Measurements from ENCODE around the gene ADAMTS19.

The ADAMTS19 gene

DNA sequence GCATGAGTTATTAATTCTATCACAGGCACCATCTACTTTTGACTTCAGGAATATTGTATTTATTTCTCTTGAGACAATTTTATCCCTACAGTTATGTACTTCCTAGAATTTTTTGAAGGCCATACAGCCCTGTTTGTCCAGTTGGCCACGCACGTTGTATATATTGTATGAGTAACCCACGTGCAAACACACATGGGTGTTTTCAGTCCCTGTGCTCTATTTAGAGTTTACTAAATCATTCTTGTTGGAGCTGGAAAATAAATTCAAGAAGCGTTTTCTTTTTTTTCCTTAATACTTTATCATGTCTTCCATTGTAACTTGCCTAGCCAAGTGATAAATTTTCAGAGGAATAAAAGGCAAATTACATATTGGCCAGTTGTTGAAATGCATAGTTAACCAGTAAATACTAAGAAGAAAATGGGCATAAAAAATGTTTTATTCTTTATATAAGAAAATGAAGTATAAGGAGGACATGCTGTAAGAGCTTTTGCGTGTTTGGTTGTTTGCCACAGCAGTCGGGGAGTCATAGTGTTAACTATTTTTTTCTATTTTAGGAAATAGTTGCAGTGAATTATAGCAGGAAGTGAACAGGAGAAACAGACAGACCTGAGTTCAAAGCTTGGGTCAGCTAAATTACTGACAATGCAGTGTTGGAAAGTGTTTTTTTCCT, 201.4 kb downstream of the ADAMTS19 start:
- H3K4me3 ChIP-seq (ENCODE audit: control insufficient read depth in 1 of 7, extremely low read depth in 1 of 7, insufficient read depth in 4 of 7, low read depth in 2 of 7, low read length in 6 of 7), result no peak overlapping the region
- no peak overlapping the region for H3K27ac ChIP-seq (ENCODE audit: insufficient read depth in 1 of 2, low read depth in 1 of 2, low read length in 2 of 2, poor library complexity in 1 of 2, severe bottlenecking in 2 of 2)
- no peaks in the 10 kb centered on the region for H3K9me3 ChIP-seq (ENCODE audit: control extremely low read depth in 1 of 5, control insufficient read depth in 4 of 5, insufficient read depth in 2 of 5, low read depth in 1 of 5, low read length in 4 of 5)
- H3K4me1 ChIP-seq (ENCODE audit: control extremely low read depth in 1 of 4, control insufficient read depth in 4 of 4, insufficient read depth in 4 of 4, low read length in 3 of 4), result no peaks in the 10 kb centered on the region
- no peaks in the 10 kb centered on the region for H3K36me3 ChIP-seq (ENCODE audit: control insufficient read depth in 4 of 4, insufficient read depth in 4 of 4, low read length in 3 of 4)
- CTCF ChIA-PET, result interaction anchor here (0.7 kb wide), 1 partner anchor 36 kb away, joined by 3 read pairs; no protein-coding TSS in a partner anchor
- no peaks in the 10 kb centered on the region for H3K27me3 ChIP-seq (replicated peaks in 2 of 5; ENCODE audit: control insufficient read depth in 4 of 5, insufficient read depth in 5 of 5, low read length in 4 of 5)
- WGBS (ENCODE audit: insufficient coverage), result 100% methylated on average over 4 of the region's 6 CpGs
- DNase-seq, result no peak
- POLR2A ChIA-PET, result no interaction called here

DNA sequence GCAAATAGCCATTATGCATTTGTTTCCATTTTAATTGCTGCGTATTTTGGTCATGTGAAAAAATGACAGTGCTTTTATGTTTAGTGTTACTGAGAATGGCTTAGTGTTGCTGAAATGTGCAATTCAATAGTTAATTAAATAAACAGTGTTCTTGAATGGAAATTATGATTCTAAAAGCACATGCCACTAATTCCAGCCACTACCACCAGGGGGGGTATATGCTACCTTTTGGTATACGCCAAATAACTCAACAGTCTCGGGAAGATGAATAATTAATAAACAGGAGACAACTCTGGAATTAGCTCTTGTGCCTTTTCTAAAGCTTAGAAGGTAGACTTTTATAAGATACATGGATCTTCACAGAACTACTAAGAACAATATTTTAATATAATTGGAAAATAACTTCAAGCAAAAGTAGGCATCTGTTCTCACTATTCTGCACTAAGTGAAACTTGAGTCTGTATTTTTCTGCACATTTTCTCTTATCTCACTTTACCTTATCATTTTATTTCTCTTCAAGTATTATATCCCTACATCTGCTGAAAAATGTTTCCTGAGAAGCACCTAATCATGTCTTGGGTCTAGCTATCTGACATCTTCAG, 204.3 kb downstream of the ADAMTS19 start:
- ChIA-PET CTCF (interaction anchor here (0.8 to 1.3 kb wide), 6 partner anchors 9 to 188 kb away, joined by 3 read pairs; no protein-coding TSS in a partner anchor), POLR2A (no interaction called here)
- no peaks in the 10 kb centered on the region for H3K27me3 ChIP-seq (replicated peaks in 2 of 5; ENCODE audit: control insufficient read depth in 4 of 5, insufficient read depth in 5 of 5, low read length in 4 of 5)
- no peak overlapping the region for H3K27ac ChIP-seq (ENCODE audit: insufficient read depth in 1 of 2, low read depth in 1 of 2, low read length in 2 of 2, poor library complexity in 1 of 2, severe bottlenecking in 2 of 2)
- H3K9me3 ChIP-seq (ENCODE audit: control extremely low read depth in 1 of 5, control insufficient read depth in 4 of 5, insufficient read depth in 2 of 5, low read depth in 1 of 5, low read length in 4 of 5), result peaks cover 0 to 4% (median 0%) of the 10 kb centered on the region in 5 experiments
- H3K4me3 ChIP-seq (ENCODE audit: control insufficient read depth in 1 of 7, extremely low read depth in 1 of 7, insufficient read depth in 4 of 7, low read depth in 2 of 7, low read length in 6 of 7), result no peak overlapping the region
- peak; percentile 28 to 58 (median 44) for DNase-seq
- no CpG with 5 or more reads among the region's 3 CpGs for WGBS (ENCODE audit: insufficient coverage)
- no peaks in the 10 kb centered on the region for H3K4me1 ChIP-seq (ENCODE audit: control extremely low read depth in 1 of 4, control insufficient read depth in 4 of 4, insufficient read depth in 4 of 4, low read length in 3 of 4)
- H3K36me3 ChIP-seq (ENCODE audit: control insufficient read depth in 4 of 4, insufficient read depth in 4 of 4, low read length in 3 of 4), result no peaks in the 10 kb centered on the region

GRCh38 chr5:129670957-129671500, 210.9 kb downstream of the ADAMTS19 start:
- H3K36me3 ChIP-seq (ENCODE audit: control insufficient read depth in 4 of 4, insufficient read depth in 4 of 4, low read length in 3 of 4), result no peaks in the 10 kb centered on the region
- CTCF ChIA-PET, result no interaction called here
- WGBS (ENCODE audit: insufficient coverage), result 100% methylated on average over 2 of the region's 2 CpGs
- no peaks in the 10 kb centered on the region for H3K4me1 ChIP-seq (ENCODE audit: control extremely low read depth in 1 of 4, control insufficient read depth in 4 of 4, insufficient read depth in 4 of 4, low read length in 3 of 4)
- no peak overlapping the region for H3K27ac ChIP-seq (ENCODE audit: insufficient read depth in 1 of 2, low read depth in 1 of 2, low read length in 2 of 2, poor library complexity in 1 of 2, severe bottlenecking in 2 of 2)
- POLR2A ChIA-PET, result no interaction called here
- H3K4me3 ChIP-seq (ENCODE audit: control insufficient read depth in 1 of 7, extremely low read depth in 1 of 7, insufficient read depth in 4 of 7, low read depth in 2 of 7, low read length in 6 of 7), result no peak overlapping the region
- DNase-seq, result no peak
- H3K9me3 ChIP-seq (ENCODE audit: control extremely low read depth in 1 of 5, control insufficient read depth in 4 of 5, insufficient read depth in 2 of 5, low read depth in 1 of 5, low read length in 4 of 5), result peaks cover 0 to 4% (median 0%) of the 10 kb centered on the region in 5 experiments
- no peaks in the 10 kb centered on the region for H3K27me3 ChIP-seq (replicated peaks in 2 of 5; ENCODE audit: control insufficient read depth in 4 of 5, insufficient read depth in 5 of 5, low read length in 4 of 5)

DNA sequence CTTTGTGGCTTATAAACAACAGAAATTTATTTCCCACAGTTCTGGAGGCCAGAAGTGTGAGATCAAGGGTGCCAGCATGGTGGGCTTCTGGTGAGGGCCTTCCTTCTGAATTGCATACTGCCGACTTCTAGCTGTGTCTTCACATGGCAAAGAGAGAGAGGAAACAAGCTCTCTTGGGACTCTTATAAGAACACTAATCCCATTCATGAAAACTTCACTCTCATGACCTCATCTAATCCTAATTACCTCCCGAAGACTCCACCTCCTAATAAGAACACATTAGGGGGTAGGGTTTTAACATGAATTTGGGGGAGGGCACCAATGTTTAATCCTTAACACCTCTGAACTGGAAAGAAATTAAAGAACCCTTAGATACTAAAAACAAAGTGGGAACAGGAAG, 211.9 kb downstream of the ADAMTS19 start:
- Histone ChIP-seq H3K27me3 (replicated peaks in 2 of 5; ENCODE audit: control insufficient read depth in 4 of 5, insufficient read depth in 5 of 5, low read length in 4 of 5) (no peaks in the 10 kb centered on the region), H3K9me3 (ENCODE audit: control extremely low read depth in 1 of 5, control insufficient read depth in 4 of 5, insufficient read depth in 2 of 5, low read depth in 1 of 5, low read length in 4 of 5) (peaks cover 0 to 4% (median 0%) of the 10 kb centered on the region in 5 experiments), H3K4me1 (ENCODE audit: control extremely low read depth in 1 of 4, control insufficient read depth in 4 of 4, insufficient read depth in 4 of 4, low read length in 3 of 4) (no peaks in the 10 kb centered on the region), H3K27ac (ENCODE audit: insufficient read depth in 1 of 2, low read depth in 1 of 2, low read length in 2 of 2, poor library complexity in 1 of 2, severe bottlenecking in 2 of 2) (no peak overlapping the region), H3K36me3 (ENCODE audit: control insufficient read depth in 4 of 4, insufficient read depth in 4 of 4, low read length in 3 of 4) (no peaks in the 10 kb centered on the region), H3K4me3 (ENCODE audit: control insufficient read depth in 1 of 7, extremely low read depth in 1 of 7, insufficient read depth in 4 of 7, low read depth in 2 of 7, low read length in 6 of 7) (no peak overlapping the region)
- no peak for DNase-seq
- POLR2A ChIA-PET, result no interaction called here
- no CpG with 5 or more reads among the region's 2 CpGs for WGBS (ENCODE audit: insufficient coverage)
- CTCF ChIA-PET, result no interaction called here

DNA sequence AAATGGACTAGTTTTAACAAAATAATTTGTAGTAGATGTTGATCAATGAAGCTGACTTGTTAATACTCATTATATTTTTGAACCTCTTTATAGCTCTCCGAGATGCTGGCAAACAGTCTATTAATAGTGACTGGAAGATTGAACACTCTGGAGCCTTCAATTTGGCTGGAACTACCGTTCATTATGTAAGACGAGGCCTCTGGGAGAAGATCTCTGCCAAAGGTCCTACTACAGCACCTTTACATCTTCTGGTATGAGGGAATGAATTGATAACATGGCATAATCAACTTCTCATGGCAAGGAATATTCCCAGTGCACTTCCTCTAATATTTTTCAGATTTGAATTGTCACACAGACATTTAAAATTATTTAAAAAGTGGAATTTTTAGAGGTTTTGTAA, 219.6 kb downstream of the ADAMTS19 start:
- 80% methylated on average over 2 of the region's 3 CpGs for WGBS (ENCODE audit: insufficient coverage)
- Histone ChIP-seq H3K27ac (ENCODE audit: insufficient read depth in 1 of 2, low read depth in 1 of 2, low read length in 2 of 2, poor library complexity in 1 of 2, severe bottlenecking in 2 of 2) (no peak overlapping the region), H3K27me3 (replicated peaks in 2 of 5; ENCODE audit: control insufficient read depth in 4 of 5, insufficient read depth in 5 of 5, low read length in 4 of 5) (no peaks in the 10 kb centered on the region), H3K36me3 (ENCODE audit: control insufficient read depth in 4 of 4, insufficient read depth in 4 of 4, low read length in 3 of 4) (no peaks in the 10 kb centered on the region), H3K4me1 (ENCODE audit: control extremely low read depth in 1 of 4, control insufficient read depth in 4 of 4, insufficient read depth in 4 of 4, low read length in 3 of 4) (no peaks in the 10 kb centered on the region), H3K9me3 (ENCODE audit: control extremely low read depth in 1 of 5, control insufficient read depth in 4 of 5, insufficient read depth in 2 of 5, low read depth in 1 of 5, low read length in 4 of 5) (no peaks in the 10 kb centered on the region), H3K4me3 (ENCODE audit: control insufficient read depth in 1 of 7, extremely low read depth in 1 of 7, insufficient read depth in 4 of 7, low read depth in 2 of 7, low read length in 6 of 7) (no peak overlapping the region)
- ChIA-PET CTCF (interaction anchor here (1.0 kb wide), 1 partner anchor 15 kb away, joined by 3 read pairs; no protein-coding TSS in a partner anchor), POLR2A (interaction anchor here (0.6 kb wide), 1 partner anchor 172 kb away, joined by 3 read pairs; no protein-coding TSS in a partner anchor)
- no peak for DNase-seq

- Histone ChIP-seq H3K4me1 (ENCODE audit: control extremely low read depth in 1 of 4, control insufficient read depth in 4 of 4, insufficient read depth in 4 of 4, low read length in 3 of 4) (no peaks in the 10 kb centered on the region), H3K27me3 (replicated peaks in 2 of 5; ENCODE audit: control insufficient read depth in 4 of 5, insufficient read depth in 5 of 5, low read length in 4 of 5) (no peaks in the 10 kb centered on the region), H3K27ac (ENCODE audit: insufficient read depth in 1 of 2, low read depth in 1 of 2, low read length in 2 of 2, poor library complexity in 1 of 2, severe bottlenecking in 2 of 2) (no peak overlapping the region), H3K4me3 (ENCODE audit: control insufficient read depth in 1 of 7, extremely low read depth in 1 of 7, insufficient read depth in 4 of 7, low read depth in 2 of 7, low read length in 6 of 7) (no peak overlapping the region), H3K36me3 (ENCODE audit: control insufficient read depth in 4 of 4, insufficient read depth in 4 of 4, low read length in 3 of 4) (no peaks in the 10 kb centered on the region), H3K9me3 (ENCODE audit: control extremely low read depth in 1 of 5, control insufficient read depth in 4 of 5, insufficient read depth in 2 of 5, low read depth in 1 of 5, low read length in 4 of 5) (no peaks in the 10 kb centered on the region)
- ChIA-PET CTCF (no interaction called here), POLR2A (no interaction called here)
- no CpG with 5 or more reads among the region's 3 CpGs for WGBS (ENCODE audit: insufficient coverage)
- DNase-seq, result no peak
Measured at GRCh38 chr5:129687941-129688340, 227.8 kb downstream of the ADAMTS19 start.

DNA sequence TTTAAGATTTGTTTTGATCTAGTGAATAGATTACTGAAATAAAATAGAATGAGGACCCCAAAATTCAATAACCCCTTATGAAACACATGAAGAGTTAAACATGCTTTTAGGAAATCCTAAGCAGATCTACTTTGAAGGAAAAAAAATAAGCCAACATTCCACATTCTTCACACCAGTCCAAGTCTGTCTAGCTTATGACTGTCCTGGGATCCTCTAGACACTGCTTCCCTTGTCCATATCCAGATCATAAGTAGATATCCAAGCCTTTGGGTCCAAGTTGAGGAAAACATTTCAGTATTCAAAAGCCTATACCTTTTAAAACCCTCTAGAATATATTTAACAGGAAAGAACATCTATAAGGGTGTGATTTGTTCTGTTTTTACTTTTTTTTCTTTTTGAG, 228.9 kb downstream of the ADAMTS19 start:
- no peaks in the 10 kb centered on the region for H3K9me3 ChIP-seq (ENCODE audit: control extremely low read depth in 1 of 5, control insufficient read depth in 4 of 5, insufficient read depth in 2 of 5, low read depth in 1 of 5, low read length in 4 of 5)
- no peak for DNase-seq
- POLR2A ChIA-PET, result no interaction called here
- no peaks in the 10 kb centered on the region for H3K27me3 ChIP-seq (replicated peaks in 2 of 5; ENCODE audit: control insufficient read depth in 4 of 5, insufficient read depth in 5 of 5, low read length in 4 of 5)
- no peaks in the 10 kb centered on the region for H3K4me1 ChIP-seq (ENCODE audit: control extremely low read depth in 1 of 4, control insufficient read depth in 4 of 4, insufficient read depth in 4 of 4, low read length in 3 of 4)
- CTCF ChIA-PET, result no interaction called here
- no peaks in the 10 kb centered on the region for H3K36me3 ChIP-seq (ENCODE audit: control insufficient read depth in 4 of 4, insufficient read depth in 4 of 4, low read length in 3 of 4)
- no peak overlapping the region for H3K27ac ChIP-seq (ENCODE audit: insufficient read depth in 1 of 2, low read depth in 1 of 2, low read length in 2 of 2, poor library complexity in 1 of 2, severe bottlenecking in 2 of 2)
- no peak overlapping the region for H3K4me3 ChIP-seq (ENCODE audit: control insufficient read depth in 1 of 7, extremely low read depth in 1 of 7, insufficient read depth in 4 of 7, low read depth in 2 of 7, low read length in 6 of 7)

Data from common myeloid progenitor, CD34-positive (primary cell).